Measurements from ENCODE around the gene JAM3.

Gene JAM3

GRCh38 chr11:134145715-134146114, 76.8 kb downstream of the JAM3 start:
- no peak for DNase-seq (ENCODE audit: low read depth in 2 of 2)

- DNase-seq (ENCODE audit: low read depth in 2 of 2) = no peak
Observed at GRCh38 chr11:134146598-134146997, 77.7 kb downstream of the JAM3 start.

- DNase-seq (ENCODE audit: low read depth in 2 of 2) = no peak
Observed at GRCh38 chr11:134149371-134149770, 80.5 kb downstream of the JAM3 start.

DNA sequence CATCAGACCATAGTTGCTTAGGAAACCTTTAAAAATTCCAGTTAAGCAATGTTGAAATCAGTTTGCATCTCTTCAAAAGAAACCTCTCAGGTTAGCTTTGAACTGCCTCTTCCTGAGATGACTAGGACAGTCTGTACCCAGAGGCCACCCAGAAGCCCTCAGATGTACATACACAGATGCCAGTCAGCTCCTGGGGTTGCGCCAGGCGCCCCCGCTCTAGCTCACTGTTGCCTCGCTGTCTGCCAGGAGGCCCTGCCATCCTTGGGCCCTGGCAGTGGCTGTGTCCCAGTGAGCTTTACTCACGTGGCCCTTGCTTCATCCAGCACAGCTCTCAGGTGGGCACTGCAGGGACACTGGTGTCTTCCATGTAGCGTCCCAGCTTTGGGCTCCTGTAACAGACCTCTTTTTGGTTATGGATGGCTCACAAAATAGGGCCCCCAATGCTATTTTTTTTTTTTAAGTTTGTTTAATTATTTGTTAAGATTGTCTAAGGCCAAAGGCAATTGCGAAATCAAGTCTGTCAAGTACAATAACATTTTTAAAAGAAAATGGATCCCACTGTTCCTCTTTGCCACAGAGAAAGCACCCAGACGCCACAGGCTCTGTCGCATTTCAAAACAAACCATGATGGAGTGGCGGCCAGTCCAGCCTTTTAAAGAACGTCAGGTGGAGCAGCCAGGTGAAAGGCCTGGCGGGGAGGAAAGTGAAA, 81.5 kb downstream of the JAM3 start:
- no peak for DNase-seq (ENCODE audit: low read depth in 2 of 2)

- no peak for DNase-seq (ENCODE audit: low read depth in 2 of 2)
Observed at GRCh38 chr11:134151083-134151747, 82.3 kb downstream of the JAM3 start.

GRCh38 chr11:134152696-134153095, 83.8 kb downstream of the JAM3 start:
- no peak for DNase-seq (ENCODE audit: low read depth in 2 of 2)

DNA sequence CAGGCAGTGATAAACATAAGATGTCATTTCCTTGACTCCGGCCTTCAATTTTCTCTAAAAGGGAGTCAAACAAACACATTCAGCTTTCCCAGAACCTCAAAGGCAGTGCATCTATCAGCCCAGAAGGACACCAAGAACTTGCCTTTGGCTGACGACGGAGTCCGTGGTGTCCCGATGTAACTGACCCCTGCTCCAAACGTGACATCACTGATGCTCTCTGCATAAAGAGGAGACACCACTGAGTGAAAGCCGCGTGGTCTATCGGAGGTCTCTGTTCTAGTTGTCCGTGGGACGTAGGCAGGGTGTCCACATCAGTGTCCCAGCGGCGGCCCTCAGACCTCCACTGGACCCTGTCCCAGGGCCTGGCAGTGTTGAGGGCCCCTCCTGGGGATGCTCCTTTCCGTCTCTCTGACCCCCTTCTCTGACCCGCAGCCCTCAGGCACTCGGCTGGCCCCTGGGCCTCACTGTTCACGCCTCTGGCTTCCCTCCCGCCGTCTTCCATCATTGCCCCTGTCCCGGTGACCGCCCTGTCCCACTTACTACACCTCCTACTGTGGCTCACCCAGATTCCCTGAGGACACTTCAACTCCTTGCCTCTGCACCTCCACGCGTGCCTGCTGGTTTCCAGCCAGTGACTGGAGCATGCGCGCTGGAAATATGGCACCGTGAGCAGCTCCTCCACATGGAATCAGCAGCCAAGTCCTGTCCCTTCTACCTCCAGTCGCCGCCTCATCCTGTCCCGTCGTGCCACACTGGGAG, 84.5 kb downstream of the JAM3 start:
- DNase-seq (ENCODE audit: low read depth in 2 of 2) = no peak

GRCh38 chr11:134154441-134154840, 85.6 kb downstream of the JAM3 start:
- no peak for DNase-seq (ENCODE audit: low read depth in 2 of 2)

GRCh38 chr11:134155456-134155855, 86.6 kb downstream of the JAM3 start:
- no peak for DNase-seq (ENCODE audit: low read depth in 2 of 2)

GRCh38 chr11:134155946-134156865, 87.3 kb downstream of the JAM3 start:
- DNase-seq (ENCODE audit: low read depth in 2 of 2) = no peak

GRCh38 chr11:134157451-134157850, 88.6 kb downstream of the JAM3 start:
- DNase-seq (ENCODE audit: low read depth in 2 of 2) = no peak

- no peak for DNase-seq (ENCODE audit: low read depth in 2 of 2)
Observed at GRCh38 chr11:134158023-134158422, 89.2 kb downstream of the JAM3 start.

- DNase-seq (ENCODE audit: low read depth in 2 of 2) = no peak
Observed at GRCh38 chr11:134159652-134160051, 90.8 kb downstream of the JAM3 start.

GRCh38 chr11:134164490-134165370, 95.9 kb downstream of the JAM3 start:
- DNase-seq (ENCODE audit: low read depth in 2 of 2) = no peak

DNA sequence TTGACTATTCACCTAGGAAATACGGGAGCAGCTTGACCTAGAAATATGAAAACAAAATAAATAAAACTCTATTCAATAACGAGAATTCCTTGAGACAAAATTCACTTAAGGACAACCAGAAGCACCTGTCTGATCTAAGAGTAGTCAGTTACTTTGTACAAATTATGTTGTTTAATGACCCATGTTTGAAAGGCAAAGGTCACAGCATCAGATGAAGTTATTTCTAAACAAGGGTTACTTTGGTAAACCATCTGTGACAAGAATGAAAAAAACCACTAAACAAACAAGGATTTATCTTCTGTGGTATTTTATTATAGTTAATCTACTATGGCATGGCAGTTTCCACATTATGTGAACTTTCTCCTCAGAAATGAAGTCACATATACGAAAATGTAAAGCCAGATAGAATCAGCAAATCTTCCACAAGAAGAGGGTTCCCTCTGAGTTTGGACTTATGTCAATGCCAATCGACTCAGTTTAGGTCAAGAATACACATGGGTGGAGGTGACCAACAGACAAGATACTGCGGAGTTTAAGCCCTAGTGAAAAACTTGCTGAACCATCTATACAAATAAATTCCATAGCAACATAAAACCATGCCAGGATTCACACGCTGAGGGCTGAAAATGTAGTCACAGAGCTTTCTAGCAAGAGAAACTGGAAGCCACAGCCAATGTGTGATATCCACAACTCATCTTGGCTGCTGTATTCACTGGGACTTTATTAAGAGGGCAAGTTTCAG, 101.5 kb downstream of the JAM3 start:
- no peak for DNase-seq (ENCODE audit: low read depth in 2 of 2)

DNA sequence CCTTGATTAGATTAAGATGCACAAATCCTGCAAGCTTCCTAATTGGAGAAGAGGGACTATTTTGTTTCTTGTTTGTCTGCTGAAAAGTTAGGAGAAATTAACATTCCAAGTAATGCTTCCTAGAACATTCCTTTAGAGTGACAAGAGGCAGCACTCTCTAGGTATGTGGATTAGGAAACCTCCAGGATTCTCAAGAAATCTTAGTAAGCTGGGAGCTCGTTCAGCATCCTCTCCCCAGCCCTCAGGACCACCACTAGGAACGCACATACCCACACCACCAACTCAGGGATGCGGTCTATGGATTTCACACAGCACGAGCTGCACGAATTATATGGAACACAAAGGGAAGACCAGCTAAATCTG, 102.0 kb downstream of the JAM3 start:
- no peak for DNase-seq (ENCODE audit: low read depth in 2 of 2)

- DNase-seq (ENCODE audit: low read depth in 2 of 2) = no peak
Observed at GRCh38 chr11:134171951-134172350, 103.1 kb downstream of the JAM3 start.

- no peak for DNase-seq (ENCODE audit: low read depth in 2 of 2)
Observed at GRCh38 chr11:134173296-134173695, 104.4 kb downstream of the JAM3 start.

DNA sequence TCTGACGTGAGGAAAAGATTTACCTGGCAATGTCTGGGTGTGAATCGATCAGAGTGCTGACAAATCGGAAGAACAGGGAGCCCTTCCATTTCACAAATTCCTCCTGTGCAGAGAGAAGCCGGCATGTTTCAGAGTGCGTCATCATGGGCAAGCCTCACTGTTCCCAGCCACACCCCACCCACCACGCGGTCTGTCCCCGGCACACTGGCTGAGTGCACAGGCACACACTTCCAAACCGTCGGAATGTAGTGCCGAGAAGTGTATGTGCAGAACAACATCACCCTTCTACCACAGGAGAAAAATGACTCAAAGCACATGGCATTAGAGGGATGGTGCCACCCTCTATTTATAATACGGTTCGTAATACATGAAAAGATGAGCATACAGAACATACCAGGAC, 107.4 kb downstream of the JAM3 start:
- DNase-seq (ENCODE audit: low read depth in 2 of 2) = no peak

GRCh38 chr11:134178032-134178674, 109.3 kb downstream of the JAM3 start:
- no peak for DNase-seq (ENCODE audit: low read depth in 2 of 2)

Data from stimulated activated CD8-positive, alpha-beta memory T cell treated with anti-CD3 and anti-CD28 coated beads, Interleukin-15, amount 100 ng/mL, for 48 hours (primary cell).